ENCODE results near the gene ERF.

ERF gene

DNA sequence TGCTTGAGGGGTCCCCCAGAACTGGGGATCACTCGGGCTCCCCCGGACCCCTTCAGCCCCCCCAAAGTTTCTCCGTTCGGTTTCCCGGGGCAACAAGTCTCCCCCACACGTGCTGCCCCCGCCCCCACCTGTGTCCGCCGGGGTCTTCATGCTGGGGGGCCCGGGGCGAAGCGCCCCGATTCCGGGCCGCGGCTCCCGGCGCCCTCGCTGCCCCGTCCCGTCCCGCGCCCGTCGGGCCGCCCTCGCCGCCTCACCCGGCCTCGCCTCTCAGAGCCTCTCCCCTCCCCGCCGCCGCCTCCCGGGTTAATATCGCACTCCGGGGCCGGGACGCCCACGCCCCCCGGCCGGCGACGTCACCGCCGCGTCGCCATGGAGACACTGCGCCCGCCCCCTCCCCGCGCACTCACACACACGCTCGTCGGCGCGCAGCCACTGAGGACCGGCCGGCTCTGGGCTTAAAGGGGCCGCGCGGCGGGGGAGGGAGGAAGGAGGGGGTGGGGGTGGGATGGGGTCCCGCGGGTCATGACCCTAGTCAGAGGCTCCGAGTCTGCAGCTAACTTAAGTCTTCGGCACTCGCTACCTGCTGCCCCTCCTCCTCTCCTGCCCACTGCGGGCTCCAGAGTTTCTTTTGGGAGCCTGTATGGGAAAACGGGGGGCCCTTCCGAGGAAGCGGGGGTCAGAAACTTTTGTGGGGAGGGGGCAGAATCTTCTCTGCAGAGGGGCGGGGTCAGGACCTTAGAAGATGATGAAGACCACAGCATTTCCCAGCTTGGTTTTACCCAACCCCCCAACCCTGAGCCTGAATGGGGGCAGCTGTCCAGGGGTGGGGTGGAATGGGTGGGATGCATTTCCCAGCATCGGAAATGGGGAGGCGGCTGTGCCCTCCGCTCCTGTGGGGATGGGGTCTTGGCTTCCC, at the start of gene ERF:
TSS of gene ERF (minus strand) at position 279 of the 916 bp plus-strand sequence. CDS start at position 150, 129 bp downstream.
- peak; percentile 85 for DNase-seq

DNA sequence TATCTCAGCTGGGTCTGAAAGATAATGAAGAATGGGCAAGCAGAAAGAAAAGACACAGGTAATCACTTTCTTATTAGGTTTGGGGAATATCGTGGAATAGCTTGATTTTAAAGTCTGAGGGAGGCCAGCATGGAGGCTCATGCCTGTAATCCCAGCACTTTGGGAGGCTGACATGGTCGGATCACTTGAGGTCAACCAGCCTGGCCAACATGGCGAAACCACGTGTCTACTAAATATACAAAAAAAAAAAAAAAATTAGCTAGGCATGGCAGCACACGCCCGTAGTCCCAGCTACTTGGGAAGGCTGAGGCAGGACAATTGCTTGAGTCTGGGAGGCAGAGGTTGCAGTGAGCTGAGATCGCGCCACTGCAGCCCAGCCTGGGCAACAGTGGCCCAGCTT, 48.9 kb upstream of the ERF start:
- no peak for DNase-seq

DNA sequence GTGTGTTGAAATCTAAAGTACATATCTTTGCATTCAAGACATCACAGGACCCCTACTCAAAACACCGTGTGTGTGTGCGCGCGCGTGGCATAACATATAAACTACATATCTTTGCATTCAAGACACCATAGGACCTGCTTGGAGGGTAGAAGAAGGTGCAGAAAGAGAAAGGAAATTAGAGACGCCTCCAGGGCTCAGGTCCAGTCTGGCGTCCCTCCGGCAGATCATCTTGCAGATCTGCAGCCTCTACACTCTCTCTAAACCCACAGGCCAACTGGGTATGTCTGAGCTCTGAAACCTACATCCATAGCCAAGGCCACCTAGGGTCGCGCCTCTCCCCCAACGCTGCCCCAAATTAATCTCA, 48.2 kb upstream of the ERF start:
- no peak for DNase-seq

DNA sequence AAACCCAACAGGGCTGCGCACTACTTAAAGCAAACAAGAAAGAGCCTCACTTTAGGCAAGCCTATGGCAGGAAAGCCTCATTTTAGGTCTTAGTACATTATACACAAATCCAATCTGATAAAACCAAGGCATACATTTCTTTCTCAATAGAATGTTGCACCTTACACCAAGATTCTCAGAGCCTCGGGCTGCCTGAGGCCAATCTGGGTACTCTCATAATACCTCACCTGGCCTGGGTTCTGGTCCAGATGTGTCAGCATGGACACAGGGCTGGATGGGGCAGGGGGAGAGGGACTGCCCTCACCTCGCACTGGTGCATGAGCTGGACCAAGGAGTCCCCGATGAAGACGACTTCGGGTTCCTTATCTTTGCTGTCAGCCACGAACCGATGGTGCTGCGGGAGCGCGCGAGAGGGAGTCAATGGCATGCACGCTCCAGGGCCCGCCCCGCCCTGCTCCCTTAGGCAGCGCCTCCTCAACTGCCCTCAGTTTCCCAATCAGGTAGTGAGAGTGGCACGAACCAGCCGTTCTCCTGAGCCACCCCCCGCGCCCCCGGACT, 46.8 kb upstream of the ERF start, which contains the start of gene PRR19:
TSS of gene PRR19 (plus strand) at position 487 of the 558 bp plus-strand sequence. CDS start 7,453 bp downstream, outside the sequence.
- DNase-seq, result no peak

DNA sequence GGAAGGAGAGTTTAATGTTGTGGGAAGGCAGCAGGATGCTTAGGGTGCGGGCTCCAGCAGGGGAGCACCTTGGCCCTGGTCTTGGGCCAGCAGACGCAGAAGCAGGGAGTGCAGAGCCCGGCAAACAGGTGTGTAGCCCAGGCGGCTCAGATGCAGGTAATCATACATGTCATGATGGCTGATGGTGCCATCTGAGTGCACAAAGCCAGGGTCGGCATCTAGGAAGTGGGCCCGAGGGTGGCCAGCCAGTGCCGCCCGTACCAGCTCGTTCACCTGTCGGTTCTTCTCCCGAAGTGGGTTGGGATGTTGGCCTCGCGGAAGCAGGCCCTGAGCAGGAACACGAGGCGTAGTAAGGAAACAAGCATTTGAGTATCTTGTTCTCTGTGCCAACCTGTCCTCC, 42.1 kb upstream of the ERF start:
- DNase-seq, result no peak

DNA sequence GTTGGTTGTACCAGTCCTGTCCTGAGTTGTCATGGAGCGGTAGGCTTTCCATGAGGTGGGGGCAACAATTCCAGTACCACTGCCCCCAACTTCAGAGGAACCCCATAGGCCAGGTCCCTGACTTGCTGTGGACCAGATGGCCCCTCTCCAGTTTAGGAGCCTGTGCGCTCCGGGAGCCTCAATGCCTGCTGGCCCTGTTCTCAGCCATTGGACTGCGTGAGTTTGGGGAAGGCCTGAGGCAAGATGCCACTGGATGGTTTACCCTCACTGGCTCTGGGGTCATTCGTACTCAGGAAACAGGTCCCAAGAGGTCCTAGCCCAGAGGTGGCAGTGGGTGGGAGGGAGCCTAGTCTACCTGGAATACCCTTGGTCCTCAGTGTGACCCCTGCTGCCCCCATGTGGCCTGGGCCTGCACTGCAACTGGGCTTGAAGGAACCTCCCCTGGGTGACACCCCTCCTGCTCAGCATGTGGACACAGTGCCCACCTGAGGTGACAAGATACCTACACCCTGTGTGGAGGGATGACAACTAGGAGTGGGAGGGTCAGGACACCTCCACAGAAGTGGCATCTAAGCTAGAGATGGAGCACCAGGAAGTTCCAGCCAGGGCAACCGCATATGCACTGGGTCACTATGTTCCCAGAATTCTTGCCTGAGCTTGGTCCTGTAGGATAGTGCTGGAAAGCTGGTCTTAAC, 41.0 kb upstream of the ERF start:
- DNase-seq, result peak; percentile 65

DNA sequence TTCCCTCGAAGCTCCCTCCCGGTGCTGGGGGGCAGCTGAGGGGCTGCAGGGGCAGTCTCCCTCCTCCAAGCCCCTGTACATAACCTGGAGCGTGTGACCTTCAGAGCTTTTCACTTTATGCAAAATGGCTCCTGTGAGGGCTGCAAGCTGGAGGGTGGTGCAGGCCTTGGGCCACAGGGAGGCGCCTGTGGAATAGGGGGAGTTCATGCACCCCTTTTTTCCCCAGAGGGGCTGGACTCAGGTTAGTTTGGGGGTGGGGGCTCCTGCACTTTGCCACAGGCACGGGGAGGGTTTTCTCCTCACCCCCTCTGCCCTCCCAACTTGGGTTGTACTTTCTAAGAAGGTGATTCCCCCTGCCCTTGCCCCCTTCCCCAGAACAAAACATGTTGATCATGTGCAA, 40.4 kb upstream of the ERF start:
- no peak for DNase-seq

DNA sequence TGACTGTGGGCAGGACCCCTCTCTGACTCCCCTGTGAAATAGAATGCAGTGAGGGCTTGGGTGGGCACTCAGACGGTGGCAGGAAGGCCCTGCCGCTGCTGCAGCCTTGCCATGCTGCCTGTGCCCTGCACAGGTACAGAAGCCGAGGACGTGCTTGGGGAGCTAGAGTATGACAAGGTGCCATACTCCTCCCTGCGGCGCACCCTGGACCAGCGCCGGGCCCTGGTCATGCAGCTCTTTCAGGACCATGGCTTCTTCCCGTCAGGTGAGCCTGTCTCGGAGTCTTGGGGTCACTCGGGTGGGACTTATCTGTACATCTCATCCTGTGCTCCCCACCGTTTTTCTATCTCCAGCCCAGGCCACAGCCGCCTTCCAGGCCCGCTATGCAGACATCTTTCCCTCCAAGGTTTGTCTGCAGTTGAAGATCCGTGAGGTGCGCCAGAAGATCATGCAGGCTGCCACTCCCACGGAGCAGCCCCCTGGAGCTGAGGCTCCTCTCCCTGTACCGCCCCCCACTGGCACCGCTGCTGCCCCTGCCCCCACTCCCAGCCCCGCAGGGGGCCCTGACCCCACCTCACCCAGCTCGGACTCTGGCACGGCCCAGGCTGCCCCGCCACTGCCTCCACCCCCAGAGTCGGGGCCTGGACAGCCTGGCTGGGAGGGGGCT, 39.7 kb upstream of the ERF start:
- no peak for DNase-seq

DNA sequence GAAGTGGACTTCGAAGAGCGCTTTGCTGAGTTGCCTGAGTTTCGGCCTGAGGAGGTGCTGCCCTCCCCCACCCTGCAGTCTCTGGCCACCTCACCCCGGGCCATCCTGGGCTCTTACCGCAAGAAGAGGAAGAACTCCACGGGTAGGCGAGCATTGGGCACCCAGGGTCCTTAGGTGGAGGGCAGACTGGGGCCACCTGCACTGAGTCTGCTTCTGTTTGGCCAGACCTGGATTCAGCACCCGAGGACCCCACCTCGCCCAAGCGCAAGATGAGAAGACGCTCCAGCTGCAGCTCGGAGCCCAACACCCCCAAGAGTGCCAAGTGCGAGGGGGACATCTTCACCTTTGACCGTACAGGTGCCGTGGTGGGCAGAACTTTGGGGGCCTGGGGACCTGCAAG, 39.0 kb upstream of the ERF start:
- no peak for DNase-seq

DNA sequence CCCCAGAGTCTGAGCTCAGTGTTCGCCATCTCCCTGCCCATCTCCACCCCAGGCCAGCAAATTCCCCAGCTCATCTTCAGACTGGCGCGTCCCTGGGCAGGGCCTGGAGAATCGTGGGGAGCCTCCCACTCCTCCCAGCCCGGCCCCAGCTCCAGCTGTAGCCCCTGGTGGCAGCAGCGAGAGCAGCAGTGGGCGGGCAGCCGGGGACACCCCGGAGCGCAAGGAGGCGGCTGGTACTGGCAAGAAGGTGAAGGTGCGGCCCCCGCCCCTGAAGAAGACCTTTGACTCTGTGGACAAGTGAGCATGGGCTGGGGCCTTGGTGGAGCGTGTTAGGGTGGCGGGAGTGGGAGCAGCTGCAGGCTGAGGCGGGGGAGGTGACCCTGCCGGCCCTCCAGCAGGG, 38.6 kb upstream of the ERF start:
- no peak for DNase-seq

DNA sequence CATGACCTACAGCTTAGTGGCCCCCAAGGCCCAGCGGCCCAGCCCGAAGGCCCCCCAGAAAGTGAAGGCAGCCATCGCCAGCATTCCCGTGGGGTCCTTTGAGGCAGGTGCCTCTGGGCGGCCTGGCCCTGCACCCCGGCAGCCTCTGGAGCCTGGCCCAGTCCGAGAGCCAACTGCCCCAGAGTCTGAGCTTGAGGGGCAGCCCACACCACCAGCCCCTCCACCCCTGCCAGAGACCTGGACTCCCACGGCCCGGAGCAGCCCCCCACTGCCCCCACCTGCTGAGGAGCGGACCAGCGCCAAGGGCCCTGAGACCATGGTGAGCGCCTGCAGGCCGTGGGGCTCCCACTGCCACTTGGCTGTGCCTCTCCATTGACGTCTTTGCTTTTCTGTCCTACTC, 38.0 kb upstream of the ERF start:
- no peak for DNase-seq

DNA sequence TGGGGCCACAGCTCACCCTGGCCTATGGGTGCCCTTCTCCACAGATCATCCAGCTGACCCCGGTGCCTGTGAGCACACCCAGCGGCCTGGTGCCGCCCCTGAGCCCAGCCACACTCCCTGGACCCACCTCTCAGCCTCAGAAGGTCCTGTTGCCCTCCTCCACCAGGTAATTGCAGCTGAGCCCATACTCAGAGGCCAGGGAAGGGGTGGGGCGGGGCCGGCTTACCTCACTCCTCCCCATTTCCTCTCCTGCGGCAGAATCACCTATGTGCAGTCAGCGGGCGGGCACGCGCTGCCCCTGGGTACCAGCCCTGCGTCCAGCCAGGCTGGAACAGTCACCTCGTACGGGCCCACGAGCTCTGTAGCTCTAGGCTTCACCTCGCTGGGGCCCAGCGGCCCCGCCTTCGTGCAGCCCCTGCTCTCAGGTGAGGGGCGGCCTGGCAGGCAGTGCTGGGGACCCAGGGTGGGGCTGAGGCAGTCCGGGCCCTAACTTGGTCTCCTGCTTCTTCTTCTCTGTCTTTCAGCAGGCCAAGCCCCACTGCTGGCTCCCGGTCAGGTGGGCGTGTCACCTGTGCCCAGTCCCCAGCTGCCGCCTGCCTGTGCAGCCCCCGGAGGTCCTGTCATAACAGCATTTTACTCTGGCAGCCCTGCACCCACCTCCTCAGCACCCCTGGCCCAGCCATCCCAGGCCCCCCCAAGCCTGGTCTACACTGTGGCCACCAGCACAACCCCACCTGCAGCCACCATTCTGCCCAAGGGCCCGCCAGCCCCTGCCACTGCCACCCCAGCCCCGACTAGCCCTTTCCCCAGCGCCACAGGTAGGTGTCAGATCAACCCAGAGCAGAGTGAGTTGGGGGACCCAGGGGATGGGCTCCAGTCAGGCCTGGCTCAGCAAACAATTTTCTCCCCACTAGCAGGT, 37.4 kb upstream of the ERF start:
- DNase-seq, result no peak

DNA sequence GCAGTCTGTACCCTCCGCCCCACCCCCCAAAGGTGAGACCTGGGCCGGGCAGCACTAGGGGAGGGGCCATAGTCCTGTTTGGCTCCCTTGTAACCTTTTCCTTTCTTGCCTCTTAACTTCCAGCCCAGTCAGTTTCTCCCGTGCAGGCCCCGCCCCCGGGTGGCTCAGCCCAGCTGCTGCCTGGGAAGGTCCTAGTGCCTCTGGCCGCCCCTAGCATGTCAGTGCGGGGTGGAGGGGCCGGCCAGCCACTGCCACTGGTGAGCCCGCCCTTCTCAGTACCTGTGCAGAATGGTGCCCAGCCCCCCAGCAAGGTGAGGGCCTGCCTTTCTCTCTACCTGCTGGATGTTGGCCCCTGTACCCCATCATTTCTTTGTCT, 36.5 kb upstream of the ERF start:
- DNase-seq, result no peak

DNA sequence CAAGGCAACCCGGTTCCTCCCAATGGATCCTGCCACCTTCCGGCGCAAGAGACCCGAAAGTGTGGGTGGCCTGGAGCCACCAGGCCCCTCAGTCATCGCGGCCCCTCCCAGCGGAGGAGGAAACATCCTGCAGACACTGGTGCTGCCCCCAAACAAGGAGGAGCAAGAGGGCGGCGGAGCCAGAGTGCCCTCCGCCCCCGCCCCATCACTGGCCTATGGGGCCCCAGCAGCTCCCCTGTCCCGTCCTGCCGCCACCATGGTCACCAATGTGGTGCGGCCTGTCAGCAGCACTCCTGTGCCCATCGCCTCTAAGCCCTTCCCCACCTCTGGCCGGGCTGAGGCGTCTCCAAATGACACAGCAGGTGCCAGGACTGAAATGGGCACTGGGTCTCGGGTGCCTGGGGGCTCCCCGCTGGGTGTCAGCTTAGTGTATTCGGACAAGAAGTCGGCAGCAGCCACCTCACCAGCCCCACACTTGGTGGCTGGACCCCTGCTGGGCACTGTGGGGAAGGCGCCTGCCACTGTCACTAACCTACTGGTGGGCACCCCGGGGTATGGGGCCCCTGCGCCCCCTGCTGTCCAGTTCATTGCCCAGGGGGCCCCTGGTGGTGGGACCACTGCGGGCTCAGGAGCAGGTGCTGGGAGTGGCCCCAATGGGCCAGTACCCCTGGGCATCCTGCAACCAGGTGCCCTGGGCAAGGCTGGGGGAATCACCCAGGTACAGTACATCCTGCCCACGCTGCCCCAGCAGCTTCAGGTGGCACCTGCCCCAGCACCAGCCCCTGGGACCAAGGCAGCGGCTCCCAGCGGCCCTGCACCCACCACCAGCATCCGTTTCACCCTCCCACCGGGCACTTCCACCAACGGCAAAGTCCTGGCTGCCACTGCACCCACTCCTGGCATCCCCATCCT, 35.9 kb upstream of the ERF start:
- DNase-seq, result no peak

DNA sequence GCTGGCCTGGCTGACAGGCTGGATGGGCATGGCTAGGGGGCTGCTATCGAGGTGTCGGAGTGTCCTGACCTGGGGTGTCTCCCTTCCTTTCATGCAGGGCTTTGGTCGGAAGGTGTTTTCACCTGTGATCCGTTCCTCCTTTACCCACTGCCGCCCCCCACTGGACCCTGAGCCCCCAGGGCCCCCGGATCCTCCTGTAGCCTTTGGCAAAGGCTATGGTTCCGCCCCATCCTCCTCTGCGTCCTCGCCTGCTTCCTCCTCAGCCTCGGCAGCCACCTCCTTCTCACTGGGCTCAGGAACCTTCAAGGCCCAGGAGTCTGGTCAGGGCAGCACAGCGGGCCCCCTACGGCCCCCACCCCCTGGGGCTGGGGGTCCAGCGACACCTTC, 35.2 kb upstream of the ERF start:
- DNase-seq, result no peak

DNA sequence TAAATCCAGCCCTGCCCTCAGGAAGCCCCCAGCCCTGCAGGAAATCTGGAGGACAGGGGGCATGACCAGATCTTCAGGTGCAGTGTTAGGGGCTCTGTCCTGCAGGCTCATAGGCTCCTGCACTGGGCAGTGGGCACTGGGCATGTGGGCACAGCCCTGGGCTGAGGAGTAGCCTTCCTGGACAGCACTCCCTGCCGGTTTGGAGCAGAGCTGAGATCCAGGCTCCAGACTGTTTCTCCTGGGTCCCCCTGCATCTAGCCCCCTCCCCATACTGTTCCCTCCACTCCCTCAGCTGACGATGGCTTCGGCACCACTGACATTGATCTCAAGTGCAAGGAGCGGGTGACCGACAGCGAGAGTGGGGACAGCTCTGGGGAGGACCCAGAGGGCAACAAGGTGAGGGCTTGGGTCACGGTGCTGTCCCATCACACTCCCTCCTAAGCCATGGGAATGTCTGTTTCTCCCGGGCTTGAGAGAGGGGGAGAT, 34.7 kb upstream of the ERF start:
- DNase-seq, result no peak

DNA sequence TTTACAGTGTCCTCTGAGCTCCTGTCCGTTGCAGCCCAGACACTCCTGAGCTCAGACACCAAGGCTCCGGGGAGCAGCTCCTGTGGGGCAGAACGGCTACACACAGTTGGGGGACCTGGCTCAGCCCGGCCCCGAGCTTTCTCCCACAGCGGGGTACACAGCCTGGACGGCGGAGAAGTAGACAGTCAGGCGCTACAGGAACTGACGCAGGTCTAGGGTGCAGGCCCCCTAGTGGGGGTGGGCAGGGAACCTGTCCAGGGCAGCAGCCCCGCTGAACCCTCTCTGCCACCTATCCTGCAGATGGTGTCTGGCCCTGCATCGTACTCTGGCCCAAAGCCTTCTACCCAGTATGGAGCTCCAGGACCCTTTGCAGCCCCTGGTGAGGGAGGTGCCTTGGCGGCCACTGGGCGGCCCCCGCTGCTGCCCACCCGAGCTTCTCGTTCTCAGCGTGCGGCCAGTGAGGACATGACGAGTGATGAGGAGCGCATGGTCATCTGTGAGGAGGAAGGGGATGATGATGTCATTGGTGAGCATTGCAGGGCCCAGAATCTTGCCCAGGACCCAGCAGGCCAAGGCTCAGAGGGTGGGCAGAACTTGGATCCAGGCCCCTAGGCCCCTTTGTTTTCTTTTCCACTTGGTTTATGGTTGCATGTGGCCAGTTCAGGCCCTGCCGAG, 34.1 kb upstream of the ERF start:
- DNase-seq, result no peak

DNA sequence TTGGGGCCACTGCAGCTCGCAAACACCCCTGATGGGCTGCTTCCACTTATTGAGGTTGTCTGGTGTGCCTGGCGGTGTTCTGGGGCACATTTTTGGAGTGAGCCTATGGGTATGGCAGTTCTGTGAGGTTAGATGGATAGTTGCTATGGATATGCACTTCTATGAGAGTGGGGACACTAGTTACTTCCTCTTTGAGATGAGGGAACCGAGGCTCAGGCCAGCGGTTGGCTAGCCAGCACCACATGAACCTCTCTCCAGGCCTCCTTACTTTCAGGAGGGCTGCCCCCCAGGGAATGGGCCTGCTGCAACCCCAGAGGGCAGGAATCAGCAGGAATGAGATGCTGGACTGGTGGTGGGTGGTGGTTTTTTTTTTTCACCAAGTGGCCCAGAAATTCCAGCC, 33.5 kb upstream of the ERF start:
- no peak for DNase-seq

DNA sequence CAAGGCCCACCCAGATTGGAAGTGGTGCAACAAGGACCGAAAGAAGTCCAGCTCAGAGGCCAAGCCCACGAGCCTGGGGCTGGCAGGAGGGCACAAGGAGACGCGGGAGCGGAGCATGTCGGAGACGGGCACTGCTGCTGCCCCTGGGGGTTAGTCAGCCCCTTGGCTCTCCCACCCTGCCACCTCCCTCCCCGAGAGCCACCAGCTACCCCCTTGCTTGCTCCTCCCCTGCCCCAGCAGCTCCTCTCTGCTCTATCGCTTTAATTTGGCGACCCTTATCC, 32.8 kb upstream of the ERF start:
- DNase-seq, result no peak

DNA sequence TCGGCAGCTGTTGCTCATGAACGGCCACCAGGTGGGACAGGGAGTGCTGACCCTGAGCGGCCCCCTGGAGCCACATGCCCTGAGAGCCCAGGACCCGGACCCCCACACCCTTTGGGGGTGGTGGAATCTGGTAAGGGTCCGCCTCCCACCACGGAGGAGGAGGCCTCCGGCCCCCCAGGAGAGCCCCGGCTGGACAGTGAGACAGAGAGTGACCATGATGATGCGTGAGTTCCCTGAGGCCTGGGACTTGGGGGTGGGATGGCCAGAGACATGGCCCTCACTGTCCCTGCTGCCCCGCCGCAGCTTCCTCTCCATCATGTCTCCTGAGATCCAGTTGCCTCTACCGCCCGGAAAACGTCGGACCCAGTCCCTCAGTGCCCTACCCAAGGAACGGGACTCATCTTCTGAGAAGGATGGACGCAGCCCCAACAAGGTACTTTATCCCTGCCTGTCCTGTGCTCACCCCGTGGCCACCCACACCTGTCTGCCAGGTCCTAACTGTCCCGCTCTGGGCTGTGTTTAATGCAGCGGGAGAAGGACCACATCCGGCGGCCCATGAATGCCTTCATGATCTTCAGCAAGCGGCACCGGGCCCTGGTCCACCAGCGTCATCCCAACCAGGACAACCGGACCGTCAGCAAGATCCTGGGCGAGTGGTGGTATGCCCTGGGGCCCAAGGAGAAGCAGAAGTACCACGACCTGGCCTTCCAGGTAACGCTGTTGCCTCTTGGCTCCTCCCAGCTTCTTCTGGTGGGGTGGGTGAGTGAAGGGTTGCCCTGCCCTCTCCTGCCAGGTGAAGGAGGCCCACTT, 32.3 kb upstream of the ERF start:
- DNase-seq, result no peak

Measured in NK-92 treated with Interleukin-12 subunit alpha and Interleukin-12 subunit beta, amount 100 ng/mL, for 24 hours (cell line).